Measurements from ENCODE around the gene SIRPB2.

The SIRPB2 gene

GRCh38 chr20:1491281-1491840 is at the start of gene SIRPB2:
Gene SIRPB2 (minus strand): TSS chr20:1491420. CDS start chr20:1491359, 61 bp downstream.
- no peak for DNase-seq

DNA sequence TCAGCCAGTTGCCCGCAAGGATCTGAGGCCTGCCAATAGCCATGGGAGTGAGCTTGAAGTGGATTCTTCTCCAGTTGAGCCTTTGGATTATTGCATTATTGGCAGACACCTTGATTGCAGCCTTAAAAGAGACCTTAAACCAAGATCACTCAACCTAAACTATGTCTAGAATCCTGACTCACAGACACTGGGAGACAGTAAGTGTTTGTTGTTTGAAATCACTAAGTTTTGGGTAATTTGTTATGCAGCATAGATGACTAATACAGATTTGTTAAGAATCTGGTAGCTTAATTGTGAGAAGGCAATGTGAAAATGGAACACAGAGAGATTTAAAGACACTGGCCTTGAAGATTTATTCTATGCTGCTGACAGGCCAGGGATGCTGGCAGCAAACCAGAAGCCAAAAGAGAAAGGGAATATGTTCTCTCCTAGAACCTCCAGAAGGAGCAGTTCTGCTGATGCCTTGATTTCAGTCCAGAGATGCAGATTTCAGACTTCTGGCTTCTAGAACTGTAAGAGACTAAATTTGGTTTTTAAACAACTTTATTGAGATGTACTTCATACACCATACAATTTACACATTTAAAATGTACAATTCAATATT is 48.7 kb upstream of the SIRPB2 start:
- no peak for DNase-seq

DNA sequence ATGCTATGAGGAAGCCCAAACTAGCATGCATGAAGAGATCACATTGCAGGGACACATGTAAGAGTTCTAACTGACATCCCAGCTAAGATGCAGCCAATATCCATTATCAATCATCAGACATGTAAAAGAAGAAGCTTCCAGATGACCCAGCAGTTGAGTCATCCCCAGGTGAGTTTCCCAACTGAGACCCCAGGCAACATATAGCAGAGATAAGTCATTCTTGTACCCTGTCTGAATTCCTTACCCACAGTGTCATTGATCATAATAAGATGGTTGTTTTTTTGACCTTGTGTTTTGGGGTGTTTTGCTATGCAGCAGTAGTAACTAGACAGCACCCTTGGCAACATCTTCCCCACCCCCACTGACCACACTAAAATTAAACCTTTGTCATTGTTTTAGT is 47.4 kb upstream of the SIRPB2 start:
- DNase-seq, result no peak

GRCh38 chr20:1537731-1538058 is 46.5 kb upstream of the SIRPB2 start:
- DNase-seq, result no peak

DNA sequence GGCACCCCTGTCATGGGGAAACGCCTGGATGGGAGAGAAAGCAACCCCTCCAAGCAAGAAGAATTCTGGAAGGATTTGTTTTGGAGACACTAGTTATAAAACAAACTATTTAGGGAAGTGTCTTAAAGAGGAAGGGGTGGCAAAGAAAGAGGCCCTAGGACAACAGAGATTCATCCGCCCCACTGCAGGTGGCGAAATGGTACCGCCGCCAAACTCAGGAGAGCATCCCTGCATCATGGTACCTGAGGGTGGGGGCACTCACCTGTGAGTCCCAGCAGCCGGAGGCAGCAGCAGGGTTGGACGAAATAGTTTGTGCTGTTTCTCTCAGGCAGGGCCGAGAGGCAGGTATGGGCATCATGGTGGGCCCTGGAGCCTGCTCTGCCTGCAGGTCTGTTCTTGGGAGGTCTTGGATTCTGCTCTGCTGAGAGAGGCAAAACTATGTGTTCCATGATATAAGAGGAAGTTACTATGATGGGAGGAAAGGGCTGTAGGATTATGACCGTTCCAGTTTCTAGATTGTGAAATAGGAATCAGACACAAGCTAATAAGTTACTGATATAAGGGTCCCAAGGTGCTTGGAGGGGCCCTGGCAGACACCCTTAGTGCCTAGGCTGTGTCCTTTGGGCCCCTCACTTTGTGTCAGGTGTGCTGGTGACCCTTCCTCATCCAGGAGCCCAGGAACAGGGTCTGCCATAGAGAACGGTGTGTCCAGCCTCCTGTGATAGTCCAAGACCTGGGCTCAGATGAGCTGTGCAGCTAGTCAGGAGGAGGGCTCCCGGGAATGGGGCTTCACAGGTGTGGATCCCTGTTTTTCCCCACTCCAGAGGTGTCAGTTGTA is 45.9 kb upstream of the SIRPB2 start:
- DNase-seq, result no peak

GRCh38 chr20:1535420-1536175 is 44.4 kb upstream of the SIRPB2 start:
- no peak for DNase-seq

GRCh38 chr20:1534526-1534925 is 43.3 kb upstream of the SIRPB2 start:
- DNase-seq, result no peak

- DNase-seq, result no peak
These were observed 41.8 kb upstream of the SIRPB2 start for GRCh38 chr20:1533059-1533458.

- DNase-seq, result no peak
These were observed 37.6 kb upstream of the SIRPB2 start for GRCh38 chr20:1528811-1529210.

DNA sequence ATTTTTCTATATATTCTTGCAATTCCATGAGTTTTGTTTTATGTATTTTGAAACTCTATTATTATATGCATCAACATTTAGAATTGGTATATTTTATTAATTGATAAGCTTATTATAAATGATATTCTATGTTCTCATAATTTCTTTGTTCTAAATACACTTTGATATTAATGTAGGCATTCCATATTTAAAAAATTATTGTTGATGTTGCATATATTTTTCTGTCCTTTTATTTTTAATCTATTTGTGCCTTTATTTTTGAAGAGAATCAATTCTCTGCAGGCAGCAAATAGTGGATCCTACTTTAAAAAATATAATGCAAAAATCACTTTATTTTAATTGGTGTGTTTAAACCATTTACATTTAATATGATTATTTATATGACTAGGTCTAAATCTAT is 36.7 kb upstream of the SIRPB2 start:
- no peak for DNase-seq

DNA sequence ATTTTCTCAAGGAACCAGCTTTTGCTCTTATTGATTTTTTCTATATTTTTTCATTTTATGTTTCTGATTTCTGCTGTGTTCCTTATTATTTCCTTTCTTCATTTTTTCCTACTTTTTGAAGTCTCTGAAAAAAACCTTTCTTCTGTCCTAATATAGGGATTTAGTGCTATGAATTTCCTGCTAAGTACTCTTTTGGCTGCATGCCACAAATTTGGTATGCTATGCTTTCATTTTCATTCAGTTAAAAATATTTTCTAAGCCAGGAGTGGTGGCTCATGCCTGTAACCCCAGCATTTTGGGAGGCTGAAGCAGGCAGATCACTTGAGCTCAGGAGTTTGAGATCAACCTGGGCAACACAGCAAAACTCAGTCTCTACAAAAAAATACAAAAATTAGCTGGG is 35.7 kb upstream of the SIRPB2 start:
- no peak for DNase-seq

- DNase-seq, result no peak
These were observed 35.1 kb upstream of the SIRPB2 start for GRCh38 chr20:1526310-1526709.

DNA sequence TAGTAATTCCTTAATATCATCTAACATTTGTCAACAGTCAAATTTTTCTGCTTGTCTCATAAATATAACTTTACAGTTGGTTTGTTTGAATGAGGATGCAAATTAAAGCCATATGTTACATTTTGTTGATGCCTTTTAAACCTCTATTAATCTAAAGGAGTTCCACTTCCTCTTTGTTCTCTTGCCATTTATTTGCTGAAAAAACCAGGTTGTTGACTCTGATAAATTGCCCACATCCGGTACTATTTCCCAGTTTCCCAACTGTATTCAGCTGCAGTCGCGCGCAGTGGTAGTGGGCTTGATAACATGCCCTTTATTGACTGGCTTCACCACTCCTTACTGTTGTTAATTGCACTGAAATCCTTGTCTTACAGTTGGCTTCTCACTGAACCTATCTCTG is 32.8 kb upstream of the SIRPB2 start:
- DNase-seq, result no peak

- DNase-seq, result no peak
These were observed 25.8 kb upstream of the SIRPB2 start for GRCh38 chr20:1517010-1517409.

- no peak for DNase-seq
These were observed 22.6 kb upstream of the SIRPB2 start for GRCh38 chr20:1513801-1514200.

DNA sequence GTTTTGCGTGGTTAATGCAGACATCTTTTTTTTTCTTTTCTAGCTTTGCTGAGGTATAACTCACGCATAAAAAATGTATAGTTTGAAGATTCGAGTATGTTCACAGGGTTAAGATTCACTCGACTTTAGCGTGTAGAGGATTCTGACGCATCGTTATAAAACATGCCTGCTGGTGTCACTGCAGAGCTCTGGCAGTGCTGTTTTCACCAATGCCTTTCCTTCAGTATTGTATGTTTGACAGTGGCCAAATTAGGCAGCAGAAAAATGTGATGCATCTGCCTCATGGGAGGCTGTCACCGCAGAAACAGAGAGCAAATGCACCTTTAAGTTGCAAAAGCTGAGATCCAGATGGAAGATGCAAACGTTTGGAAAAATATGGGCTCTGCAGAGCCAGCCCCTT is 18.0 kb upstream of the SIRPB2 start:
- peak; percentile 9 for DNase-seq

GRCh38 chr20:1508574-1508973 is 17.4 kb upstream of the SIRPB2 start:
- no peak for DNase-seq

- DNase-seq, result no peak
These were observed 16.1 kb upstream of the SIRPB2 start for GRCh38 chr20:1507276-1507675.

- no peak for DNase-seq
These were observed 14.7 kb upstream of the SIRPB2 start for GRCh38 chr20:1505871-1506270.

DNA sequence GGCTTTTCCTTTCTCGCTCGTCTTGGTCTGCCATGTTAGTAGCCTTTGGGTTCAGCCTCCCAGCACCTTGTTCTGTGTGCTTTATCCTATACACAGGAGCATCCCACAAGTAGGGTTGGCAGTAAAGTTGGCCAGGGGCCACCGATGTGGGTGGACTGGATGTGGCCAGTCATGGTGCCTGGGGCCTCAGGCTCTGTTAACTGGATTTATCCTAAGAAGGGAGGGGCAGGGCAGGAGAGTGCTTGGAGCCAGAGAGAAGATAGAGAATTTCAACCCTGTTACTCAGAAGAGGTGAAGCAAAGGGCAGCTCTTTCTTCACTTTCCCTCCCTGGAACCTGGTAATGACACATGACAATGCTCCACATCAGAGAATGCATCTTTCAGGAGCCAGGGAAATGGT is 14.1 kb upstream of the SIRPB2 start:
- no peak for DNase-seq

- DNase-seq, result peak; percentile 60
These were observed 12.5 kb upstream of the SIRPB2 start for GRCh38 chr20:1503564-1504227.

- DNase-seq, result no peak
These were observed 9.3 kb upstream of the SIRPB2 start for GRCh38 chr20:1500496-1500895.
